ENCODE data around the gene CD80.

DNA sequence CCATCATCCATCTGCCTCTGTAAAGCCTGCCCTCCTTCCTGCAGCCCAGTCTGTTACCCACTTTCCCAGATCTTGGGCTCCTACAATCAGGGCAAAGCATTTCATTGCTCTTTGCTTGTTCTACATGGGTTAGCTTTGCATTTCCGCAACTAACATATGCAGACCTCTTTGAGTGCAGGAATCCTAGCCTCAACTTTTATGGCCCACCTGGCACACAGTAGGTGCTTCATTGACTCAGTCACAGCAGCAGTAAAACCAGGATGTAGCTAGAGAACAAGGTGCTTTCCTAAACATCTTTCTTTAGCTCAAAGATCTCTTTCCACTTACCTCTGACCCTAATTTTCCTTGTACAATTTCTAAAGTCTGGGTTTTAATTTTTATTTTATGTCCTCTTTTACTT lies 3.5 kb downstream of the CD80 start:
- TF ChIP-seq CTCF (IDR thresholded peaks at IDR 0.05): no peak
- TF ChIP-seq POLR2A (IDR thresholded peaks at IDR 0.05): no peak
- TF ChIP-seq EP300 (IDR thresholded peaks at IDR 0.05): no peak

Data from ovary (tissue), 3 donors.